Smooth muscle cell (in vitro differentiated cells): ENCODE results near the gene CHST14. TPM values are rescaled to one million over a fixed set of nuclear protein-coding genes. Genes with fewer than 3 reads are reported as not detected.

Experiments used
- DNase-seq: peaks from one replicate; lab custom pipeline; 2025; ENCODE audit not compliant: unreplicated experiment; lab: John Stamatoyannopoulos, UW
- H2AFZ ChIP-seq: fragments of 200-600 bp; sonication (generic); 2 replicates; pipeline ENCODE4 v1.6.0; 2016; ENCODE audit warnings: antibody characterized with exemption, low read depth, mild to moderate bottlenecking
- H3F3A ChIP-seq: fragments of 200-600 bp; sonication (generic); 2 replicates; pipeline ENCODE4 v1.6.0; 2017; ENCODE audit warnings: antibody characterized with exemption, low read depth
- H3K27ac ChIP-seq: fragments of 200-600 bp; sonication (generic); 2 replicates; pipeline ENCODE4 v1.5.1; 2016; ENCODE audit warnings: low read depth, mild to moderate bottlenecking
- H3K27me3 ChIP-seq: fragments of 200-600 bp; sonication (generic); 2 replicates; pipeline ENCODE4 v1.6.1; 2016; ENCODE audit warnings: low read depth, mild to moderate bottlenecking
- H3K36me3 ChIP-seq: fragments of 200-600 bp; sonication (generic); 2 replicates; pipeline ENCODE4 v1.5.1; 2016; ENCODE audit warnings: low read depth
- H3K4me1 ChIP-seq: fragments of 200-600 bp; sonication (generic); 2 replicates; pipeline ENCODE4 v1.5.1; 2016; ENCODE audit warnings: low read depth
- H3K4me2 ChIP-seq: fragments of 200-600 bp; sonication (generic); 2 replicates; pipeline ENCODE4 v1.6.0; 2016; ENCODE audit warnings: mild to moderate bottlenecking
- H3K4me3 ChIP-seq: fragments of 200-600 bp; sonication (generic); 2 replicates; pipeline ENCODE4 v1.5.1; 2016; ENCODE audit warnings: mild to moderate bottlenecking
- H3K79me2 ChIP-seq: fragments of 200-600 bp; sonication (generic); 2 replicates; pipeline ENCODE4 v1.6.0; 2016; ENCODE audit warnings: low read depth, mild to moderate bottlenecking
- H3K9ac ChIP-seq: fragments of 200-600 bp; sonication (generic); 2 replicates; pipeline ENCODE4 v1.6.0; 2016; ENCODE audit warnings: low read depth
- H3K9me3 ChIP-seq: fragments of 200-600 bp; sonication (generic); replicated peaks from 2 replicates; pipeline ENCODE4 v1.5.1; 2016; ENCODE audit warnings: low read depth
- H4K20me1 ChIP-seq: fragments of 200-600 bp; sonication (generic); 2 replicates; pipeline ENCODE4 v1.6.0; 2016; ENCODE audit warnings: low read depth
- WGBS: methylation state at CpG from one replicate; pipeline ENCODE4 v1.1.7; 2016; ENCODE audit warnings: low lambda C conversion rate; 5-methylcytosine and 5-hydroxymethylcytosine counted together
- polyA plus RNA-seq: library from polyadenylated mRNA; unstranded; fragments of >200 nt; fragmentation: Nextera tagmentation; extraction: Ambion mirVana; gene quantifications from 2 replicates; pipeline ENCODE4 v1.2.1, GENCODE V29; 2016
- total RNA-seq: library from RNA; depleted of rRNA; stranded (reverse); fragments of >200 nt; gene quantifications from 2 replicates; pipeline ENCODE4 v1.2.3, GENCODE V29; 2014
- TF ChIP-seq, protein P1 (sequence below): fragments of 200-600 bp; sonication (generic); IDR thresholded peaks from 2 replicates; pipeline ENCODE4 v1.5.1; 2017; ENCODE audit warnings: borderline replicate concordance, mild to moderate bottlenecking, antibody characterized with exemption; ENCODE audit not compliant: insufficient read depth, poor library complexity, severe bottlenecking

Gene CHST14
- total and polyA plus RNA-seq, 2 experiments from 2014 or later: 19.1 to 24.6 TPM

DNA sequence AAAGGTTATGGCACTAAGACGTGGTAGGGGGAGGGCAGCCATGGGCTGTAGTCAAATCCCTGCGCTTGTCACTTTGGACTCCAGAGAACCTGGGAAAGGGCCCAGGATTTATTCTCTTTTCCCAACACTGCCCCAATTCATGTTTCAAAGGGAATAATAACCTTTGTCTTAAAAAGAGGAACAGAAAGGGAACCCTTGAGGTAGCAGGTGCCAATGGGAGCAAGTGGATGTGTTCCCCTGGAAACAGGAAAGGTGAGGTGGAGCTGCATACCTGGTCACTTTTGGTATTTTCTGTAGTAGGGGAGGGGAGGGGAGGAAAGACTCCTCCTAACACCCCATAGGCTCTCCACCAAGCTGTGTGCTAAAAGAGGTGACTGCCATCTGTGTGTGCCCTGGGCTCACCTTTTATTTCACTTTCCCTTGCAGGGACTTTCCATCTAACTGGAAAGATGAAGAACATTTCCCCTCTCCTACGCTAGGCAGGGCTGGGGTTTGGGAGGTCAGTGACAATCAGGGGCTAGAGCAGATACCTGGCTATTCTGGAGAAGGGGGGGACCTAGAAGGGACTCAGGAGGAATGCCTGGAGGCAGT, 6.1 kb upstream of the CHST14 start:
- whole genome bisulfite sequencing: 96% methylated on average over 3 of the region's 3 CpGs
- no peak for DNase-seq

DNA sequence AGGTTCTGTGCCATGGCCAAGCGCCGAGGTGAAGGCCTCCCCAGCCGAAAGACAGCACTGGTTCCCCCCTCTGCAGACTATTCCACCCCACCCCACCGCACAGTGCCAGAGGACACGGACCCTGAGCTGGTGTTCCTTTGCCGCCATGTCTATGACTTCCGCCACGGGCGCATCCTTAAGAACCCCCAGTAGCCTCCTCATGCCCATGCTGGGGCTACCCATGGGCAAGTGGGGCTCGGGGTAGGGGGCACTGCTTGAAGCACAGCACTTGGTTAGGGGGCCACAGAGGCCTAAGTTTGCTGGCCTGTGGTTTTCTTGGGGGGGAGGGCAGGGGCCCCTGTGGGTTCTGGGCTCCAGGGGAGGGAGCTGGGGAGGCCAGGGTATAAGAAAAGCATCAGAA, 4.8 kb upstream of the CHST14 start:
- Histone ChIP-seq H3K9me3 (no peaks in the 10 kb centered on the region), H3K27ac (no peak overlapping the region), H3K4me1 (peaks cover 7% of the 10 kb centered on the region), H3K4me3 (no peak overlapping the region), H4K20me1 (peaks cover 38% of the 10 kb centered on the region), H3K36me3 (no peaks in the 10 kb centered on the region), H3K9ac (no peak overlapping the region), H2AFZ (no peak overlapping the region), H3K79me2 (no peaks in the 10 kb centered on the region), H3F3A (peaks cover 16% of the 10 kb centered on the region), H3K4me2 (no peak overlapping the region), H3K27me3 (no peaks in the 10 kb centered on the region)
- no peak for DNase-seq
- TF ChIP-seq, protein P1, sequence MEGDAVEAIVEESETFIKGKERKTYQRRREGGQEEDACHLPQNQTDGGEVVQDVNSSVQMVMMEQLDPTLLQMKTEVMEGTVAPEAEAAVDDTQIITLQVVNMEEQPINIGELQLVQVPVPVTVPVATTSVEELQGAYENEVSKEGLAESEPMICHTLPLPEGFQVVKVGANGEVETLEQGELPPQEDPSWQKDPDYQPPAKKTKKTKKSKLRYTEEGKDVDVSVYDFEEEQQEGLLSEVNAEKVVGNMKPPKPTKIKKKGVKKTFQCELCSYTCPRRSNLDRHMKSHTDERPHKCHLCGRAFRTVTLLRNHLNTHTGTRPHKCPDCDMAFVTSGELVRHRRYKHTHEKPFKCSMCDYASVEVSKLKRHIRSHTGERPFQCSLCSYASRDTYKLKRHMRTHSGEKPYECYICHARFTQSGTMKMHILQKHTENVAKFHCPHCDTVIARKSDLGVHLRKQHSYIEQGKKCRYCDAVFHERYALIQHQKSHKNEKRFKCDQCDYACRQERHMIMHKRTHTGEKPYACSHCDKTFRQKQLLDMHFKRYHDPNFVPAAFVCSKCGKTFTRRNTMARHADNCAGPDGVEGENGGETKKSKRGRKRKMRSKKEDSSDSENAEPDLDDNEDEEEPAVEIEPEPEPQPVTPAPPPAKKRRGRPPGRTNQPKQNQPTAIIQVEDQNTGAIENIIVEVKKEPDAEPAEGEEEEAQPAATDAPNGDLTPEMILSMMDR: no peak
- 96% methylated on average over 10 of the region's 10 CpGs for WGBS

More for the DNA sequence above, 6.1 kb upstream of the CHST14 start:
- no peak overlapping the region for H3K9ac ChIP-seq
- H3K27ac ChIP-seq: no peak overlapping the region
- H3K4me1 ChIP-seq: no peaks in the 10 kb centered on the region
- no peaks in the 10 kb centered on the region for H3K9me3 ChIP-seq
- TF ChIP-seq, protein P1: no peak
- H3F3A ChIP-seq: peaks cover 12% of the 10 kb centered on the region
- no peaks in the 10 kb centered on the region for H3K27me3 ChIP-seq
- H4K20me1 ChIP-seq: peaks cover 50% of the 10 kb centered on the region
- H2AFZ ChIP-seq: no peak overlapping the region
- no peak overlapping the region for H3K4me2 ChIP-seq
- H3K4me3 ChIP-seq: no peak overlapping the region
- H3K36me3 ChIP-seq: no peaks in the 10 kb centered on the region
- no peaks in the 10 kb centered on the region for H3K79me2 ChIP-seq

DNA sequence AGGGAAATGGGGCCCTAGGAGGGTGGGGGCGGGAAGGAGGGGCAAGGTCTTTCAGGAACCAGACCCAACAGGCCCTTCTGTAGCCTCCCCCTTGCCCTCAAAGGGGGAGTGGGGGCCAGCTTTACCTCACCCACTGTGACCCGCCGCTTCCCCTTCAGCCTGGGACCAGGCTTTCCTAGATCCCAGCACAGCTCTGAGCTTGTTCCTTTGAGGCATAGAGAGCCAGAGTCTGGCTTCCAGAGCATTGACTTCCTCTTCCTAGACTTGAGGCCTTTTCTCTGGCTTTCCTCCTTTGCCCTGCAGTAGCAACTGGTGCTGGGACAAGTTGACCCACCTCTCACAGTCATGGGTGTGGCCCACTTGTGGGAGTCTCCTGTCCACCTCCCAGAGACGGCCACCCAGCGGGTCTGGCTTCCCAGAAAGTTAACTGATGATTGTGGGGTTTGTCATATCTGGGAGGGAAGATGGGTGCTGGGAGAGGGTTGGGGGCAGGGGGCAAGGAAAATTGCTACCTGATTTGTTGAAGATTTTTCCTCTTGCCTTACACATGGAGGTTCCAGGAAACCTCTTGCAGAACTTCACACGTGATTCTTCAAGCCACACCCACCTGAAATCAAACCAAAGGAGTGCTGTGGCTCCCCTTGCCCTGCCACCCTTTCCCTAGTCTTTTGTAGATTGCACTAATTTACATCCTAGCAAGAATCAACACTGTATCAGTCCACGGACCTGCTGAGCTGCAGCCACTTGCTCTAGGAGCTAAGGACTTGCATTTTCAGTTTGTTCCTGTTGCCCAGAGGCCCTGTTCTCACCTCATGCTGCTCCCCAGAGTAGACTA, 4.1 kb upstream of the CHST14 start:
- WGBS: 87% methylated on average over 7 of the region's 7 CpGs

More for the DNA sequence above, 4.1 kb upstream of the CHST14 start:
- no peaks in the 10 kb centered on the region for H3K9me3 ChIP-seq
- H3K4me3 ChIP-seq: no peak overlapping the region
- no peak overlapping the region for H3K27ac ChIP-seq
- no peak overlapping the region for H3K9ac ChIP-seq
- DNase-seq: no peak
- TF ChIP-seq, protein P1: no peak
- H3K4me2 ChIP-seq: no peak overlapping the region
- H3K79me2 ChIP-seq: no peaks in the 10 kb centered on the region
- peaks cover 16% of the 10 kb centered on the region for H3F3A ChIP-seq
- H4K20me1 ChIP-seq: peaks cover 31% of the 10 kb centered on the region
- H3K27me3 ChIP-seq: no peaks in the 10 kb centered on the region
- peaks cover 7% of the 10 kb centered on the region for H3K4me1 ChIP-seq
- no peak overlapping the region for H2AFZ ChIP-seq
- no peaks in the 10 kb centered on the region for H3K36me3 ChIP-seq
